LNCaP clone FGC (cell line): ENCODE data around the gene DNAJC4.

Experiments
- DNase-seq: peaks from one replicate; pipeline ENCODE4 v3.0.0-alpha.2; 2011; ENCODE audit warnings: low read depth
- H3K4me3 ChIP-seq: 2 replicates; pipeline ENCODE4 v1.5.1; 2011; ENCODE audit warnings: mild to moderate bottlenecking, low read depth, low read length, control low read depth
- TF ChIP-seq, protein P1 (sequence below): IDR thresholded peaks from 2 replicates; pipeline ENCODE4 v1.5.1; 2012; ENCODE audit warnings: mild to moderate bottlenecking; ENCODE audit not compliant: control insufficient read depth, insufficient read depth; ENCODE audit errors: extremely low read depth

DNAJC4 gene

DNA sequence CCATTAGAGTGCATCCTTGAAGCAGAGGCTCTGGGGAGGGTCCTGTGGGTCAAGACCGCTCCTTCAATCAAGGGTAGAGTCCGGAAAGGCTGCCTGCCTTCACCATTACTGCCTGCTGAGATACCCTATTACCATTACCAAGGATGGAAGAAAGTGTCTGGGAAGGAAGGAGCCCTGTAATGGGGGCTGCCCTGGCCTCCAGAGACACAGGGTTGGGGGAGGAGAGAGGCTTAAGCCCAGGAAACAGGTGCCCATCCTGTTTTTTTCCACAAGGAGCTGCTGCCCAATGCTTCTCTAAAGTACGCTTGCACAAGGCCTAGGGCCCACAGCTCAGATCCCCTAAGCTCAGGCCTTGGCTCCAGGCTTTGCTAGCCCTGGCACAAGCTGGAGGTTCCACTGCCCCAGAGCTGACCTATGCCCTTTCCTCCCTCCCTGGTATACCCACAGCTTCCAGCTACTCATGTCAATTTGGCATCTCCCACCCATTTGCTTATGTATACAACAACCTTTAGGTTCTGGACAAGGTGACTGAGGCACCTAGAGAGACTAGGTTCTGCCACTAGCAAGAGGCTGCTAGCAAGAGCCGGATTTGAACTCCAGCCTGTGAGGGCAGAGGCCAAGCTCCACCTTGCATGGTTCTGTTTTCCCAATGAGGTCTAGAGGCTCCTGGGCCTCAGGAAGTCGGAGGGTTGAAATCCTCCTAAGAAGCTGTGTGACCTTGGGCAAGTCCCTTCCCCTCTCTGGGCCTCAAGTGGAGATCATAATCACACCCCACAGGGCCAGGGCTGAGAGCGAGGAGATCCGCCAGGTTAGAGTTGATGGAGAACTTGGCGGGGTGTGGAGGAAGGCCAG is 19.4 kb downstream of the DNAJC4 start:
- TF ChIP-seq, protein P1, sequence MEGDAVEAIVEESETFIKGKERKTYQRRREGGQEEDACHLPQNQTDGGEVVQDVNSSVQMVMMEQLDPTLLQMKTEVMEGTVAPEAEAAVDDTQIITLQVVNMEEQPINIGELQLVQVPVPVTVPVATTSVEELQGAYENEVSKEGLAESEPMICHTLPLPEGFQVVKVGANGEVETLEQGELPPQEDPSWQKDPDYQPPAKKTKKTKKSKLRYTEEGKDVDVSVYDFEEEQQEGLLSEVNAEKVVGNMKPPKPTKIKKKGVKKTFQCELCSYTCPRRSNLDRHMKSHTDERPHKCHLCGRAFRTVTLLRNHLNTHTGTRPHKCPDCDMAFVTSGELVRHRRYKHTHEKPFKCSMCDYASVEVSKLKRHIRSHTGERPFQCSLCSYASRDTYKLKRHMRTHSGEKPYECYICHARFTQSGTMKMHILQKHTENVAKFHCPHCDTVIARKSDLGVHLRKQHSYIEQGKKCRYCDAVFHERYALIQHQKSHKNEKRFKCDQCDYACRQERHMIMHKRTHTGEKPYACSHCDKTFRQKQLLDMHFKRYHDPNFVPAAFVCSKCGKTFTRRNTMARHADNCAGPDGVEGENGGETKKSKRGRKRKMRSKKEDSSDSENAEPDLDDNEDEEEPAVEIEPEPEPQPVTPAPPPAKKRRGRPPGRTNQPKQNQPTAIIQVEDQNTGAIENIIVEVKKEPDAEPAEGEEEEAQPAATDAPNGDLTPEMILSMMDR, result no peak
- H3K4me3 ChIP-seq, result no peak overlapping the region
- DNase-seq, result no peak

DNA sequence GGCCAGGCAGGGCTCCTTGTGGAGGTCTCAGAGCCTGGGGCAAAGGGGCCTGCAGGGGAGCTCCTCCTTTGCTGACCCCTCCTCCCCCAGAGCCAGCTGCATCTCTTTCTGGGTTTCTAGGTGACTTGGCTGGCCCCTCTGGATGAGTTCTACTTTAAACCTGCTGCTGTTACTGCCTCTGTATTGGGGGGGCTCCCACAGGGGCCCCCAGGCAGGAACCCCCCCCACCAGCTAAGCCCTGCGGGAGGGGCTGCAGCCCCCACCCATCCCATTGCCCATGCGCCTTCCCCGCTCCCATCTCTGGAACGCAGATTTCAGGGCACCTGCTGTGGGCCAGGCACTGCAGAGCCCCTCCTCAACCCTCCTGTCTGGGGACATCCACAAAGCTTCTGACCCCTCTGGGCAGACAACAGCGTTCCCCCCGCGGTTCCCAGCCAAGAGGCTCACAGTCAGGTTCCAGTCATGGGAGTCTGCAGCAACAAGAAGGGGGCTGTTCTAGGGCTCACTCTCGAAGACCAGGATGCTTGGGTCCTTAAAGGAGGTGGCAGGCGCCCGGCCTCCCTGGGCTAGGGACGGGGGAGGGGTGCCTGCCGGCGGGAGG is 20.2 kb downstream of the DNAJC4 start:
- DNase-seq, result no peak
- TF ChIP-seq, protein P1, result no peak
- H3K4me3 ChIP-seq, result peak overlapping the region; percentile 52

DNA sequence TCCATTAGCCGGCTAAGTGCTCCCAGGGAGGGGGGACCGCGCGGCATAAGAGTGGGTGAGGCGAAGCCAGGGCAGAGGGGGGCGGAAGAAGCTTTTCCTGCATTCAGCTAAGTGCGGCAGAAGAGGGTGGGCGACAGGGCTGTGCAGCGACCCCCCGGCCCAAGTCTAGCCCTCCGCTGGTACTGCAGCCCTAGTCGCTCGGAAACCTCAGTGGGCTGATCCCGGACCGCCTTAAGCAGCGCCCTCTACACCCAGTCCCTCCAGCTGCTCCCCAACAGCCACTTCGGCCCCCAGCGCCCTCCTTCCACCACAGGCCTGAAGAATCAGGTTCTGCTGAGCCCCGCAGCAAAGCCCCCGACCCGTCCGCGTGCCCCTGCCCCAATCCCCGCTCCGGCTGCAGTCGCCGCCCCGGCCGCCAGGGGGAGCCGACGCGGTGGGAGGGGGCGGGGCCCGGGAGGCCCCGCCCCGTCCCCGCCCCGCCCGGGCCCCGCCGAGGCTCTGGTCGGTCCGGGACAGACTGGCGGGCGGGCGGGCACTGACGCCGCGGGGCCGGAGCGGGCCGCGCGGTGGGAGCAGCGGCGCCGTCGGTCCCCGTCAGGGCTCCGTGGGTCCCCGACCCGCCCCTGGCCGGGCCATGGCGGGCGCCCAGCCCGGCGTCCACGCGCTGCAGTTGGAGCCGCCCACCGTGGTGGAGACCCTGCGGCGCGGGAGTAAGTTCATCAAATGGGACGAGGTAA is 20.8 kb downstream of the DNAJC4 start, which contains the start of gene PLCB3:
PLCB3 (plus strand) TSS at position 515 of the 737 bp plus-strand sequence; CDS start at position 635, 120 bp downstream.
- TF ChIP-seq, protein P1, result peak; percentile 79
- no peak for DNase-seq
- peak within 1 kb of the TSS; percentile 85 for H3K4me3 ChIP-seq

DNA sequence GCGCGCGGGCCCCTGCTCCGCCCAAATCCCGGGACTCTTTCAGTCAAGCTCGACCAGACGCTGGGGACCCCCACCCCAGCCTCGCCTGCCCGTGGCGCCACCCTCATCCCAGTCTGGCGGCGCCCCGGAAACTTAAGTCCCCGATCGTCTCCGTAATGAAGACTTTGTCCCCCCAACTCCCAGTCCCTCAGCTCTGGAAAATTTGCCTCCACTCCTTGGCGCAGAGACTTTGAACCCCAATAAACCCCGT is 21.3 kb downstream of the DNAJC4 start:
- peak overlapping the region; percentile 85 for H3K4me3 ChIP-seq
- TF ChIP-seq, protein P1, result no peak
- no peak for DNase-seq

DNA sequence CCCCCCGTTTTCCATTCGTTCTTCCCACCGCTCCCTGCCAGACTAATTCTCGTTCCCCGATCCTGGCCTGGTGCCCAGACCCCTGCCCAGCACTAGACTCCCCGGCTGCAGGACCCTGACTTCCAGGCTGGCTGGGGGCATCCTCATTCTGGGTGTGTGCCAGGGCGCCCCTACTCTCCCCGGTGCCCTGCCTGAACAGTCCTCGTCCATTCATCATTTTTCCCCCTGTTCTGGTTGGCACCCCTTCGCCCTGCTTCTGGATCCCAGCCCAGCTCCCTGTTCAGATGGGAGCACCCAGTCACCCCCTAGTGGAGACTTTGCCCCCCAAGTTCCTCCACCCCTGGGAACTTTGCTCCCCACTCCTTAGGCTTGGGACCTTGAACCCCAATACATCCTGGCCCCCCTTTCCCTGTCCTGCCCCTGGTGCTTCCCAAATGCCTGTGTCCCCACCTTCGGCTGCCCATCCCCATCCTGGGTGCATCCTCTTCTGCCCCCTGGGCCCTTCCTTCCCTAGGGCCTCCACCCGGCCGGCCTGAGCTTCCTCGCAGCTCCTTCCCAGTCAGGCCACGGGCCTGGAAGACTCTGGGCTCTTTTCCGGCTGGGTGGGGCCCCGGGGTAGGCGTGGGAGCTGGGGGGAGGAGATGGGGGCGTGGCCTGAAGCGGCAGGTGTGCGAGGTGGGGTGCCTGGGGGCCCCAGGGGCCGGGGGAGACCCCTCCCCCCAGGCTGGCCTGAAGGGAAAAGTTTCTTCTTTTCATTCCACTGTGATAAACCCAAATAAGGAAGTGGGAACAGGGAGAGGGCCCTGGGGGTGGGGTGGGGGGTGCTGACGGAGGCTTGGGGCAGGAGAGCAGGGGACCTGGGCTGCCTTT is 21.9 kb downstream of the DNAJC4 start:
- TF ChIP-seq, protein P1, result no peak
- peak overlapping the region; percentile 85 for H3K4me3 ChIP-seq
- DNase-seq, result no peak

DNA sequence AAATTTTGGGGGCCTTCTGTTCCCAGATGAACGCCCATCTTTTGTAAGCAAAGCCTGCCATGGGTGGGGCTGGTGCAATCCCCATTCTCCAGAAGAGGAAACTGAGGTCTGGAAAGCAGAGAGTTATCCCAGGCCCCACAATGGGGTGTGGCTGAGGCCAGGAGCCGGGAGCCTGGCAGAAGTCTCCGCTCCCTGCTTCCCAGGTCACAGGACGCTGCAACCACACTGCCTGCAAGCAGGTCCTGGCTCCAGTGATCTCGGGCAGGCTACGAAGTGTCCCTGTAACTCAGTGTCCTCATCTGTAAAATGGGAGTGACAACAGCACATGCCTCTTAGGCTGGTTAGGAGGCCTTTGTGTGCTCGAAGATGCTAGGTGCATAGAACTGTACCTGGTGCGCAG is 22.7 kb downstream of the DNAJC4 start:
- H3K4me3 ChIP-seq, result no peak overlapping the region
- TF ChIP-seq, protein P1, result no peak
- DNase-seq, result no peak
